HG03442 (cell line): ENCODE measurements around the gene MAP3K2.
"Not testable (repeated sequence)": the region's sequence is repeated elsewhere in the genome, so short reads cannot be mapped to it uniquely, and the experiment has no call there.

ENCODE experiments used
- ATAC-seq: cut with Tn5 transposase; IDR thresholded peaks from one replicate; pipeline ENCODE4 v1.9.1; 2021; ENCODE audit warnings: mild to moderate bottlenecking, moderate library complexity; ENCODE audit not compliant: unreplicated experiment

The MAP3K2 gene

DNA sequence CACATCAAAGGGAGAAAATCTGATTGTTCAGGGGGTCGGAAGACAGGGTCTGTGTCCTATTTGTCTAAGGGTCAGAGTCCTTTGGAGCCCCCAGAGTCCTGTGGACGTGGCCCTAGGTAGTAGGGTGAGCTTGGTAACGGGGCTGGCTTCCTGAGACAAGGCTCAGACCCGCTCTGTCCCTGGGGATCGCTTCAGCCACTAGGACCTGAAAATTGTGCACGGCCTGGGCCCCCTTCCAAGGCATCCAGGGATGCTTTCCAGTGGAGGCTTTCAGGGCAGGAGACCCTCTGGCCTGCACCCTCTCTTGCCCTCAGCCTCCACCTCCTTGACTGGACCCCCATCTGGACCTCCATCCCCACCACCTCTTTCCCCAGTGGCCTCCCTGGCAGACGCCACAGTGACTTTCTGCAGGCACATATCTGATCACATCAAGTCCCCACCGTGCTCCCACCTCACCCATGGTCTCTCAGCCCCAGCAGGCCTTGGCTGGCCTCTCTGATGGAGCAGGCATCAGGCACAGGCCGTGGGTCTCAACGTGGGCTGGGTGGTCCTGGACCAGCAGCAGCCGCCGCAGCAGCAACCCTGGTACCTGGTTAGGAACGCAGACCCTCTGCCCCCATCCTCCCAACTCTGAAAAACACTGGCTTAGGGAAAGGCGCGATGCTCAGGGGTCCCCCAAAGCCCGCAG is 34.2 kb upstream of the MAP3K2 start:
- no peak for ATAC-seq

GRCh38 chr2:127421116-127421800 is 33.5 kb upstream of the MAP3K2 start:
- no peak for ATAC-seq

GRCh38 chr2:127420039-127420864 is 32.5 kb upstream of the MAP3K2 start:
- no peak for ATAC-seq

GRCh38 chr2:127419448-127420038 is 31.8 kb upstream of the MAP3K2 start:
- no peak for ATAC-seq

DNA sequence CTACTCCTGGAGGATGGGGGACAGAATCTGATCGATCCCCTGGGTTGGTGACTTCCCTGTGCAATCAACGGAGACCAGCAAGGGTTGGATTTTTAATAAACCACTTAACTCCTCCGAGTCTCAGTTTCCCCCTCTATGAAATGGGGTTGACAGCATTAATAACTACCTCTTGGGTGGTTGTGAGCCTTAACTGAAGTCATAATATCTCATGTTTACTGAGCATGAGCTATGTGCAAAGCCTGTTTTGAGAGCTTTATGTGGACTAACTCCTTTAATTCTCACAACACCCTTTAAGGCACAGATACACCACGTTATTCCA is 31.3 kb upstream of the MAP3K2 start:
- ATAC-seq, result no peak

DNA sequence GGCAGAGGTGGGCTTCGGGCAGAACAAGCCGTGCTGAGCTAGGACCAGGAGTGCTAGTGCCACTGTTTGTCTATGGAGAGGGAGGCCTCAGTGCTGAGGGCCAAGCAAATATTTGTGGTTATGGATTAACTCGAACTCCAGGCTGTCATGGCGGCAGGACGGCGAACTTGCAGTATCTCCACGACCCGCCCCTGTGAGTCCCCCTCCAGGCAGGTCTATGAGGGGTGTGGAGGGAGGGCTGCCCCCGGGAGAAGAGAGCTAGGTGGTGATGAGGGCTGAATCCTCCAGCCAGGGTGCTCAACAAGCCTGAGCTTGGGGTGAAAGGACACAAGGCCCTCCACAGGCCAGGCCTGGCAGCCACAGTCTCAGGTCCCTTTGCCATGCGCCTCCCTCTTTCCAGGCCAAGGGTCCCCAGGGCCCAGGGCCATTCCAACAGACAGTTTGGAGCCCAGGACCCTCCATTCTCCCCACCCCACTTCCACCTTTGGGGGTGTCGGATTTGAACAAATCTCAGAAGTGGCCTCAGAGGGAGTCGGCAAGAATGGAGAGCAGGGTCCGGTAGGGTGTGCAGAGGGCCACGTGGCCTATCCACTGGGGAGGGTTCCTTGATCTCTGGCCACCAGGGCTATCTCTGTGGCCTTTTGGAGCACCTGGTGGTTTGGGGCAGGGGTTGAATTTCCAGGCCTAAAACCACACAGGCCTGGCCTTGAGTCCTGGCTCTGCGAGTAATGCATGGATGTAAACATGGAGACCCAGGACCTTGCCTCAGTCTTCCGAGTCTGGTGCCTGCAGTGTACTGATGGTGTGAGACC is 30.7 kb upstream of the MAP3K2 start, which contains the start of gene PROC:
PROC (plus strand) TSS at position 128 of the 812 bp plus-strand sequence. CDS start 1,516 bp downstream, outside the sequence.
- no peak for ATAC-seq

GRCh38 chr2:127417406-127417805 is 29.6 kb upstream of the MAP3K2 start:
- no peak for ATAC-seq

- ATAC-seq, result no peak
Measured at GRCh38 chr2:127416506-127417001, 28.8 kb upstream of the MAP3K2 start.

DNA sequence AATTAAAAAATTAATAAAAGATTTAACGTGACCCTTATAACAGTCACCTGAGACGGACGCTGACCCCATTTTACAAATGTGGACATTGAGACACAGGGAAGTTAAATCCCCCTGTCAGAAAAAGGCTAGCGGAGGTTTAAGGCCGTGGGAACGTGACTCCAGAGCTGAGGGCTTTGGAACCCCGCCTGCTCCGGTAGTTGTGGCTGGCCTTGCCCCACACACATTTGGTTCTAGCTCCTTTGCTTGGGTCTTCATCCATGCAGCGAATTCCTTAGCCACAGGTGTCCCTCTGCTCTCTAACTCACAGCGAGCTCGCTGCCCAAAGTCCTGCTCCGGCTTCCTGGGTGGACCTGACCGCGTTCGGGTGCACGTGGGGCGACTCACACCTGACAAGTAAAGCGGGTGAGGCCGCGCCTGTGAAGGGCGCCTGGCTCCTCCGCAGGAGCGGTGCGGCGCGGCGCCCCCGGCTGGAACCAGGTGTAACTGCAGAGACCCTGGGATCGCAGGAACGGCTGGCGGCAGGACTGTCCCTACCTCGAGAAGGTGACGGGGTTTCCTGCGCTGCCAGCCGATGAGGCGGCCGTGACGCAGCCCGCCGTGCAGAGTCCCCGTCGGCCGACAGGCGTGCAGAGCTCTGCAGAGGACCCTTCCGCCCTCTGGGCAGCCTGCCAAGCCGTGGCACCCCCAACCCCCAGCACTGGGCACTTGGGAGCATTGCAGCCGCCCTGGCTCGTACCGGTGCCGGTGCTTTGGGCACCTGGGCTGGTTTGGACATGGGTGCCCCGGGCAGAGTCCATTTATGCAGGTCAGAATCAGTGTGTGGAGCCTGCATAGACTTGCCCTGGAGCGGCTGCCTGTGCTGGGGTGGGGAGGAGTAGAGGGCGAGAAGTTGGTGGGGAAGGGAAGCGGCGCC is 28.1 kb upstream of the MAP3K2 start:
- peak; percentile 86 for ATAC-seq

GRCh38 chr2:127414638-127415592 is 27.1 kb upstream of the MAP3K2 start:
- ATAC-seq, result no peak

- no peak for ATAC-seq
Measured at GRCh38 chr2:127413782-127414637, 26.2 kb upstream of the MAP3K2 start.

- ATAC-seq, result no peak
Measured at GRCh38 chr2:127413200-127413599, 25.4 kb upstream of the MAP3K2 start.

DNA sequence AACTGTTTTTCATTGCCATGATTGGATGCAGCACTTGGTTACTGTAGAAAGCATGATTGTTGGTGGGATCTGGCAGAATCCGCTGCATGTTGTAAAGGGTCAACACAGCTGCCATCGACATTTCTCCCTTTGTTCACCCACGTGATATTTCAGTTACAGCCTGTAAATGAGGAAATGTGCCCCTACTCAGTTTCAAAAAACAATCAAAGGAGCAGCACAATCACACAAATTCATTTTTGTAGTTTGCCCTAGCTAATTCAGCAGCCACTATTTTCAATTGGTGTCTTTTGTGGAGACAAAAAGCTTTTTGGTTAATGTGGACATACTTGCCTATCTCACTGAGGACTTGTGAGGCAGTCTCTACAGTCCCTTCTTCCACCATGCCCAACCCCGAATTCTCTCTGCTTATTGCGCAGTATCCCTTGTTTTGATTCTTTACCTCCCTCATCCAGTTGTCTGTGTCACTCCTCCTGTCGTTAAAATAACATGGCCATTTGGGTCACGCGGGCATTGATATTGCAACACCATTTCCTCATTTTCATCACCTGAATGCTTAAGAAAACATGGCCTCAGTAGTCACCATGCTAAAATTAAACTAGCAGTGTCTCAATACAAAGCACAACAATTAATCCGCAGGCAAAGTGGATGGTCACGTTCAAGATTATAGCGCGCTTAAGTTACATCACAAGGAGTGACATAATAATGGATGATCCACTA is 24.0 kb upstream of the MAP3K2 start:
- no peak for ATAC-seq

DNA sequence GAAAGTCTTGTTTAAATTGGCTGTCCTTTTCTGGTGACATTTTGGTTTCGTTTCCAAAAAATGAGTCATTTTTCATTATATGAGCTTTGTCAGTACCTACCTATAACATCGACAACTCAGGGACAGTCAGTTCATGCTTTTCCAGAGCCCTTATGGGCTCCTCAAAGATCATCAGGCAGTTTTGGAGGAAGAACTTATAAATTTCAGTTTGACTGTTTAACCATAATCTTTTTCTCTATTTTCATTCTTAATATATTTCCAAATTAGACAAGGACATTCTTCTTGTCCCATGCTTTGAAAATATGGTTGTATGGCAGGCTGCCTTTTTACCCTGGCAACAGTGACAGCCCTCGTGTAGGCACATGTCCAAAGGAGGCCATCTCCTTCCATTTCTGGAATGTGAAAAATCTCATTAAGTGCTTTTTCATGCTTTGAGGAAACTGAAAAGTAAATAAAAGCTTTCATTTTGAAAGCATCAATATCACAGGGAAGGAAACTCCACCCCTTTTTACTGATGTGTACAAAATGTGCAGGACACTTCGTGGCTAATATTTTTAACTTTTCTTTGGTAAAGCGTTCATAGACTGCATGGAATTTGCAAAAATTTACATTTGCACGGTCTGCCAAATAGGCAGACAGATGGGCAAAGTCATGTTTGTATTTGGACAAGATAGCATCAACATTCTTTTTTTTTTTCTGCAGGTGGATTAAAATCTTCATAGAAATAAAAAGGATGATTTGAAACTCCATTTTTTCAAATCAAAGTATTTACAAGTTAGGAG is 23.3 kb upstream of the MAP3K2 start:
- peak; percentile 50 for ATAC-seq

DNA sequence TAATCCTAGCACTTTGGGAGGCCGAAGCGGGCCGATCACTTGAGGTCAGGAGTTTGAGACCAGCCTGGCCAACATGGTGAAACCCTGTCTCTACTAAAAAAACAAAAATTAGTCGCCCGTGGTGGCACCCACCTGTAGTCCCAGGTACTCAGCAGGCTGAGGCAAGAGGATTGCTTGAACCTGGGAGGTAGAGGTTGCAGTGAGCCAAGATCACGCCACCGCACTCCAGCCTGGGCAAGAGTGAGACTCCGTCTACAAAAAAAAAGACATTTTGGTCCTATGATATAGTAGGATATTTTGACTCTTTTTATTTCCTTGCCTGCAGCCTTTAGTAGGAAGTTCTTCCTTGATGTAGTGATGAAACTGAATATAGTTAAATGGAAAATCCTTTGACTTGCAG is 21.9 kb upstream of the MAP3K2 start:
- ATAC-seq, result not testable (repeated sequence)

- ATAC-seq, result no peak
Measured at GRCh38 chr2:127408807-127409099, 21.0 kb upstream of the MAP3K2 start.
